Pons (tissue), 1 donor: ENCODE measurements around the gene TRIM2.
"Not testable (repeated sequence)": the region's sequence is repeated elsewhere in the genome, so short reads cannot be mapped to it uniquely, and the experiment has no call there.

Source experiments
- DNase-seq: peaks from one replicate; pipeline ENCODE4 v3.0.0-alpha.2; 2016; ENCODE audit warnings: low spot score

The TRIM2 gene

DNA sequence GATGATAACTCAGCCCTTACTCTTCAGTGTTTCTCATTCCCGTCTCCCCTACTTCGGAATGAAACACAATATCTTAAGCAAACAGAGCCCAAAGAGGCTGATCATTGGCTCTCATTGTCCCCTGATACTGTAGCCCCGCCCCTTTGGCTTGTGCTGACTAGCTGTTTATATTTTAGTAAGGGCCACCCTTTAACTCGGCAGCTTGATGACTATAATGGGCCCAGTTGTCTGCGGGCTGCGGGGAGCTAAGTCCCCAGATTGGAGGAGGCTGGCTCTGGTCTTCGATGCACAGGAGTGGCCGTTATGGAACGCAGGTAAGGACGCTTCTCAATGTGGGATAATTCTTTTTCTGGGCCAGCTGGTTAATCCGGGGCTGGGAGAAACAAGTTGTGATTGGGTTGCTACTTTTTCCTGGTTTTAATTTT lies at the start of gene TRIM2:
Gene TRIM2, plus strand, starts transcription at position 197 of the 425 bp plus-strand sequence. Its CDS starts 88 bp downstream, at position 285.
- peak; percentile 98 for DNase-seq

- DNase-seq = no peak
Measured at GRCh38 chr4:153155686-153156085, 48.6 kb upstream of the TRIM2 start.

DNA sequence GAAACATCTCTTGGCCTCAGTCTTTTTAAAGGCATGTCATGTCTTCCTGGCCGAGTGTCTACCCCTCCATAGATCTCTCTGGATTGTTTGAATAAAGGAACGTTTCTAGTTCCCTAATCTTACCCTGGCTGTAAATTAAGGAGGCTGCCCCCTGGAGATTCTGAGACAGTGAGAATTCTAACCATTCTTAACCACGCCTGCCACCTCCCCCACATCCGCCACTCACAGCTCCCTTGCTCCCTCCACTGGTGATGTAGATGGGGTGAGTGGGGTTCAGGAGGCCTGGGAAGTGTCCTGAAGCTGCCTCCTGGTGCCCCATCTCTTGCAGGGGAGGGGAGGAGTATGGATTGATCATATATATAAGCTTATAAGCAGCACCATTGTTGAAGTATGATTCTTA lies 48.0 kb upstream of the TRIM2 start:
- no peak for DNase-seq

GRCh38 chr4:153156721-153157120 lies 47.5 kb upstream of the TRIM2 start:
- no peak for DNase-seq

DNA sequence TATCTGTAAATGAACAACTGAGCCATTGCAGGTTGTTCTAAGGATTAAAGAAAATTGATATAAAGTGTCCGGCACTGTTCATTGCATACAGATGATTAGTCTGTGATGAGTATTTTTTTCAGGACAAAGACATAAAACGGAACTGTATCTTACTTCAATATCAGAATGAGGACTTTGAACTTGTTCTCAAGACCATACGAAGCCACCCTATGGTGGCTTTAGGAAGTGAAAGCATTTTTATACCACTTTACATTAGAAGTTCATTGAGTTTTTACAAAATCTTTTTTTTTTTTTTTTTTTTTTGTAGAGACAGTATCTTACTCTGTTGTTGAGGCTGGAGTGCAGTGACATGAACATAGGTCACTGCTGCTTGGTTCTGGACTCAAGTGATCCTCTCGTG lies 45.2 kb upstream of the TRIM2 start:
- DNase-seq = no peak

GRCh38 chr4:153159728-153160221 lies 44.5 kb upstream of the TRIM2 start:
- DNase-seq = no peak

GRCh38 chr4:153160821-153161220 lies 43.4 kb upstream of the TRIM2 start:
- DNase-seq = no peak

- peak; percentile 77 for DNase-seq
Measured at GRCh38 chr4:153161226-153161963, 42.8 kb upstream of the TRIM2 start.

DNA sequence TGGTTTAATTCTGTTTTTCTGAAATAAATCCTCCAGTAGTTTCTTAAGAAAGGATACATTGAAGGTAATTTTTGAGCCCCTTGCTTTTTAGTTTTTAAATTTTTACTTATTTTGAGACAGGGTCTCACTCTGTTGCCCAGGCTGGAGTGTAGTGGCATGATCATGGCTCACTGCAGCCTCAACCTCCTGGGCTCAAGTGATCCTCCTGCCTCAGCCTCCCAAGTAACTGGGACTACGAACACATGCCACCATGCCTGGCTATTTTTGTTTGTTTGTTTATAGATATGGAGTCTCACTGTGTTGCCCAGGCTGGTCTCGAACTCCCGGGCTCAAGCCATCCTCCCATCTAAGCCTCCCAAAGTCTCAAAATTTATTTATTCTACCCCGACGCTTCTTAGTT lies 39.0 kb upstream of the TRIM2 start:
- DNase-seq = not testable (repeated sequence)

GRCh38 chr4:153166716-153167501 lies 37.3 kb upstream of the TRIM2 start:
- peak; percentile 97 for DNase-seq

- DNase-seq = peak; percentile 99
Measured at GRCh38 chr4:153169776-153170175, 34.5 kb upstream of the TRIM2 start.

DNA sequence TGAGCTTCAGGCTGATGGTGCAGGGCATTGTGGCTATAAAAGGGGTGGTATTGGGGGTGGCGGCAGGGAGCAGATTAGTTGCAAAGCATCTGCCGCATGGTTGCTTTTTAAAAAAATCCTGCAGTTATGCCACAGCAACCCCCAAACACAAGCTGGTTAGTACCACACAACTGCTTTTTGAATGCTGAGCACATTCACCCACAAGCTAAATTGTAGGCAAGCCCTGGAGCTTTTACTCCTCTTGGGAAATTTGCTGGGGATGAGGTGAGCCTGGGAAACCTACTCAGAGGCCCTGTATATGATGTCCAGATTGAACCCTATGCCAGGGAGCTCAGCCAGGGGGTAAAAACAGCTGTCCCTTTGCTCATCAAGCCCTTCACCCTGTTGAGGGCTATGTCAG lies 33.8 kb upstream of the TRIM2 start:
- DNase-seq = peak; percentile 75

DNA sequence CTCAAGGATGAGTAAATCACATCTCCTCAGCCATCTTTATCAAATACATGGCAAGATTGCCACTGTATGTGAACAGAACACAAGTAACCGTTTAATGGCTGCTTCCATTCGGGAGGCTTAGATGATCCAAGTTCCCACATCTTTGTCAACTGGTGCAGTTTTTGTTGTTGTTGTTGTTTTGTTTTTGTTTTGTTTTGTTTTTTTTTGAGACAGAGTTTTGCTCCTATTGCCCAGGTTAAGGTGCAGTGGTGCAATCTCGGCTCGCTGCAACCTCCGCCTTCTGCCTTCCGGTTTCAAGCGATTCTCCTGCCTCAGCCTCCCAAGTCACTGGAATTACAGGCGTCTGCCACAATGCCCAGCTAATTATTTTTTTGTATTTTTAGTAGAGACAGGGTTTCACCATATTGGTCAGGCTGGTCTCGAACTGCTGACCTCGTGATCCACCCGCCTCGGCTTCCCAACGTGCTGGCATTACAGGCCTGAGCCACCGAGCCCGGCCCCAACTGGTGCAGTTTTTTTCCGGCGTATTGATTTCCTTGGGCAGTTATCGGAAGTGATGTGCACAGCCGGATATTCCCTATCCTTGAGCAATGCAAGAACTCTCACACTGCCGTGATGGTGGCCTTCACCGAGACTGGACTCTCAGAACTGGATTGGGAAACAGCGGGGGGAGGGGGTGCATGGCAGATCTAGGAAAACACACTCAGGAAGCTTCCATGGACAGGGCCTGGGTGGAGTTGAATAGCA lies 29.2 kb upstream of the TRIM2 start:
- DNase-seq = no peak

GRCh38 chr4:153176938-153177337 lies 27.3 kb upstream of the TRIM2 start:
- DNase-seq = no peak

DNA sequence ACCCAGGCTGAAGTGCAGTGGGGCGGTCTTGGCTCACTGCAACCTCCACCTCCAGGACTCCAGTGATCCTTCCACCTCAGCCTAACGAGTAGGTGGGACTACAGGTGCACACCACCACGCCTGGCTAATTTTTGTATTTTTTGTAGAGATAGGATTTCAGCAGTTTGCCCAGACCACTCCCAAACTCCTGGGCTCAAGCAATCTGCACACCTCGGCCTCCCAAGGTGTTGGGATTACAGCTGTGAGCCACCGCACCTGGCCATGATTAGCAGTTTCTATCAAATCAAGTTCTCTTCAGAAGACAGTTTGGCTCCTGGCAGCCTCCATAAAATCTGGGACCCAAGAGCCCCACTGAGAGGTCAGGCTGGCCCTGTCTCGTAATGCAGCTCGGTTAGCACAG lies 26.4 kb upstream of the TRIM2 start:
- DNase-seq = no peak

DNA sequence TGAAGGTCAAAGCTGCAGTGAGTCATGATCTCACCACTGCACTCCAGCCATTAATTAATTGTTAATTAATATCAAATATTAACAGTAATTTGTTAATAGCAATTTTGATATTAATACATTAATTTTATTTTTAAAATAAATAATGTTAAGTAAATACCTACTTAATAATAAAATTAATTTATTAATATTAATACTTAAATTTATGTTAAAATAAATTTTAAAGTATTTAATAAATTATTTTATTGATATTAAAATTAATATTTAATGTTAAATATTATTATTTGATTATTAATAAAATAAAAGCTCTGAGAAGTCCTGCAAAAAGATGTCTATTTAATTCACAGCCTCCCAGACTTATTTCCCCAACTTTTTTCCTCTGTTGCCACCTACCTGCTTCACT lies 25.1 kb upstream of the TRIM2 start:
- no peak for DNase-seq

DNA sequence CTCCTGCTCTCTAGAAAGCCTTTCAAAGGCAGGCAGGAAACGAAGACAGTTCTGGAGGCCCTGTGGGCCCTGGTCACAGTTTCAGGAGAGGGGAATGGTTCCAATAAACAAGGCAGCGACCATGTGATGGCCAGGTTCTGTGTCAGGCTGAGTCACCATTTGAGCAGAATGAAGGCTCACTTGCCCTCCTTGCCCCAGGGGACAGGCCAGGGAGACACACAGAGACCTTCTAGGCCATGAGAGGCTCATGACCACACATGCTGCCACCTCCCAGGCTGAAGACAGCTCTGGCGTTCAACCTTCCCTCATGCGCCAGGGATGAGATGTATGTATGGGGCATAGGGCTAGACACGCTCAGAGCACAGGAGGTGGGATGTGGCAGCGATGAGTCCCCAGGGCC lies 22.9 kb upstream of the TRIM2 start:
- no peak for DNase-seq

- no peak for DNase-seq
Measured at GRCh38 chr4:153181700-153182099, 22.5 kb upstream of the TRIM2 start.

GRCh38 chr4:153183146-153183545 lies 21.1 kb upstream of the TRIM2 start:
- DNase-seq = no peak

- no peak for DNase-seq
Measured at GRCh38 chr4:153185331-153185852, 18.9 kb upstream of the TRIM2 start.

- no peak for DNase-seq
Measured at GRCh38 chr4:153186046-153186728, 18.1 kb upstream of the TRIM2 start.
